ENCODE results near the gene BANK1.

Gene BANK1

DNA sequence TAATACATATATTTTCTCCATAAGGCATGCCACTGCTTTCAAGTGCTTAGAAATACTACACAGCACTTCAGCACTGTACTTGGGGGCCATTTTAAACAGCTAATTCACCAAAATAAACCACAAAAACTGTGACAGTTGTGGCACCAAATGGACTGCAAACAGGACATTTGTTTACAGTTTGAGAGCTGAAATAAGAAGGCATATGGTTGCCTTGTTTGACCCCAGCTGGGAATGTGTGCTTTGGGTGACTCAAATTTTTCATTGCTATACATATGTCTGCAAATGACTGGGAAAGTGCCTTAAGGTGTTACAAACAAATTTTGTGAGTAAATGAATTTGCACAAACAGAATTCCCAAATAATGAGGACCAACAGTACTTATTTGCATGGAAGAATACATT lies 124.2 kb downstream of the BANK1 start:
- Histone ChIP-seq H3K27me3 (ENCODE audit: control insufficient read depth in 1 of 2, insufficient read depth in 2 of 2, low read length in 2 of 2) (no peaks in the 10 kb centered on the region), H3K9ac (ENCODE audit: low read depth in 1 of 2, low read length in 2 of 2) (no peak overlapping the region), H3K9me3 (ENCODE audit: control insufficient read depth in 1 of 2, low read length in 2 of 2) (peaks cover 0 to 7% of the 10 kb centered on the region in 2 donors), H3K27ac (ENCODE audit: low read depth, low read length) (no peak overlapping the region), H3K36me3 (ENCODE audit: control insufficient read depth in 1 of 2, insufficient read depth in 2 of 2, low read length in 2 of 2) (no peaks in the 10 kb centered on the region), H3K4me1 (ENCODE audit: control insufficient read depth in 1 of 2, insufficient read depth in 2 of 2, low read length in 2 of 2) (no peaks in the 10 kb centered on the region), H3K4me3 (ENCODE audit: low read depth in 1 of 2, low read length in 2 of 2) (no peak overlapping the region)

DNA sequence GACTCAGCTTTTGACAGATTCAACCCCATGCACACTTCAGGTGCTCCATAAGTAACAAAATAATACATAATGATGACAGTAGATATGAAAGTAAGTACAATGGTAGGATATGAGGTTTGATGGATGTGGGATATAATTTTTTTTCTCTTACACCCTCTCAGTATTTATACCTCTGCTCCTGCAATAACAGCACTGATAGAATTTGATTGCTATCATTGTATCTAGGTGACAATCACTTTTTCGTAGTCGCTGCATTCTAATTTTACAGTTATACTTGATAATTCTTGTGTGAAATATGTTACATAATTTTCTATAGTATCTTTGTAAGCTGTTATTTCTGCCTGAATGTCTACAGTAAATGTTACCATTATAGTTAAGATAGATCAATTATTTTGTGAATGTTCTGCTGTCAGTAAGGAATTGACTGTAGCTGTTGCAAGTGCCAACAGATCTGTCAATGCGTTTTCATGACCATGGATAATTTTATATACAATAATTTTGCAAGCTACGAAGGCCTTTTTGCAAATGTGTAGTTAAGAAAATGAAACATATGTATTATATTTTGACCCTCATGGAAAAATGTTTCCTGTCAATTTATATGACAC lies 128.9 kb downstream of the BANK1 start:
- H3K27ac ChIP-seq (ENCODE audit: low read depth, low read length) = no peak overlapping the region
- peaks cover 0 to 4% of the 10 kb centered on the region in 2 donors for H3K9me3 ChIP-seq (ENCODE audit: control insufficient read depth in 1 of 2, low read length in 2 of 2)
- no peaks in the 10 kb centered on the region for H3K27me3 ChIP-seq (ENCODE audit: control insufficient read depth in 1 of 2, insufficient read depth in 2 of 2, low read length in 2 of 2)
- no peak overlapping the region for H3K9ac ChIP-seq (ENCODE audit: low read depth in 1 of 2, low read length in 2 of 2)
- no peaks in the 10 kb centered on the region for H3K4me1 ChIP-seq (ENCODE audit: control insufficient read depth in 1 of 2, insufficient read depth in 2 of 2, low read length in 2 of 2)
- H3K4me3 ChIP-seq (ENCODE audit: low read depth in 1 of 2, low read length in 2 of 2) = no peak overlapping the region
- H3K36me3 ChIP-seq (ENCODE audit: control insufficient read depth in 1 of 2, insufficient read depth in 2 of 2, low read length in 2 of 2) = no peaks in the 10 kb centered on the region

GRCh38 chr4:101921370-101921769 lies 130.8 kb downstream of the BANK1 start:
- Histone ChIP-seq H3K27me3 (ENCODE audit: control insufficient read depth in 1 of 2, insufficient read depth in 2 of 2, low read length in 2 of 2) (no peaks in the 10 kb centered on the region), H3K4me1 (ENCODE audit: control insufficient read depth in 1 of 2, insufficient read depth in 2 of 2, low read length in 2 of 2) (no peaks in the 10 kb centered on the region), H3K27ac (ENCODE audit: low read depth, low read length) (no peak overlapping the region), H3K36me3 (ENCODE audit: control insufficient read depth in 1 of 2, insufficient read depth in 2 of 2, low read length in 2 of 2) (no peaks in the 10 kb centered on the region), H3K9me3 (ENCODE audit: control insufficient read depth in 1 of 2, low read length in 2 of 2) (no peaks in the 10 kb centered on the region), H3K4me3 (ENCODE audit: low read depth in 1 of 2, low read length in 2 of 2) (no peak overlapping the region), H3K9ac (ENCODE audit: low read depth in 1 of 2, low read length in 2 of 2) (no peak overlapping the region)

- Histone ChIP-seq H3K9me3 (ENCODE audit: control insufficient read depth in 1 of 2, low read length in 2 of 2) (no peaks in the 10 kb centered on the region), H3K27me3 (ENCODE audit: control insufficient read depth in 1 of 2, insufficient read depth in 2 of 2, low read length in 2 of 2) (no peaks in the 10 kb centered on the region), H3K27ac (ENCODE audit: low read depth, low read length) (no peak overlapping the region), H3K4me1 (ENCODE audit: control insufficient read depth in 1 of 2, insufficient read depth in 2 of 2, low read length in 2 of 2) (no peaks in the 10 kb centered on the region), H3K4me3 (ENCODE audit: low read depth in 1 of 2, low read length in 2 of 2) (no peak overlapping the region), H3K36me3 (ENCODE audit: control insufficient read depth in 1 of 2, insufficient read depth in 2 of 2, low read length in 2 of 2) (no peaks in the 10 kb centered on the region), H3K9ac (ENCODE audit: low read depth in 1 of 2, low read length in 2 of 2) (no peak overlapping the region)
These were observed 141.1 kb downstream of the BANK1 start for GRCh38 chr4:101931619-101932018.

DNA sequence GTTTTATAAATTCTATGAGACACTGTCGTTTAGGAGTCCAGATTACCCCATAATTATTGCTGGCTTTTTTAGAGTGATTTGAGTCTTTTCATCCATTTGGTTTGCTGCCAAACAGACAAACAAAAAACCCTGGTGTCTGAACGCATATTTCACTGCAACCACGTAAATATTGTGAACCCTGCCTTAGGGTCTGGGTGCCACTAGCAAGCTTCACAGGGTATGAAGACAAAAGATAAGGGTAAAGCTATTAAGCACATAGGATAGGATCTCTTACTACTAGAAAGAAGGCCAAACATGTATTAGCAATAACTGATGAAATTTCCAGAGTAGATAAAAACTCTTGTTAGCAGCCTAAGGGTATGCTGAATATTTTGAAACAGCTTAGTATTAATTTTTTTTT lies 143.3 kb downstream of the BANK1 start:
- Histone ChIP-seq H3K4me3 (ENCODE audit: low read depth in 1 of 2, low read length in 2 of 2) (no peak overlapping the region), H3K27ac (ENCODE audit: low read depth, low read length) (no peak overlapping the region), H3K27me3 (ENCODE audit: control insufficient read depth in 1 of 2, insufficient read depth in 2 of 2, low read length in 2 of 2) (no peaks in the 10 kb centered on the region), H3K36me3 (ENCODE audit: control insufficient read depth in 1 of 2, insufficient read depth in 2 of 2, low read length in 2 of 2) (no peaks in the 10 kb centered on the region), H3K9ac (ENCODE audit: low read depth in 1 of 2, low read length in 2 of 2) (no peak overlapping the region), H3K9me3 (ENCODE audit: control insufficient read depth in 1 of 2, low read length in 2 of 2) (no peaks in the 10 kb centered on the region), H3K4me1 (ENCODE audit: control insufficient read depth in 1 of 2, insufficient read depth in 2 of 2, low read length in 2 of 2) (no peaks in the 10 kb centered on the region)

GRCh38 chr4:101938836-101939235 lies 148.3 kb downstream of the BANK1 start:
- H3K27me3 ChIP-seq (ENCODE audit: control insufficient read depth in 1 of 2, insufficient read depth in 2 of 2, low read length in 2 of 2) = no peaks in the 10 kb centered on the region
- no peaks in the 10 kb centered on the region for H3K4me1 ChIP-seq (ENCODE audit: control insufficient read depth in 1 of 2, insufficient read depth in 2 of 2, low read length in 2 of 2)
- no peaks in the 10 kb centered on the region for H3K36me3 ChIP-seq (ENCODE audit: control insufficient read depth in 1 of 2, insufficient read depth in 2 of 2, low read length in 2 of 2)
- no peak overlapping the region for H3K27ac ChIP-seq (ENCODE audit: low read depth, low read length)
- no peak overlapping the region for H3K9ac ChIP-seq (ENCODE audit: low read depth in 1 of 2, low read length in 2 of 2)
- H3K4me3 ChIP-seq (ENCODE audit: low read depth in 1 of 2, low read length in 2 of 2) = no peak overlapping the region
- H3K9me3 ChIP-seq (ENCODE audit: control insufficient read depth in 1 of 2, low read length in 2 of 2) = no peaks in the 10 kb centered on the region

DNA sequence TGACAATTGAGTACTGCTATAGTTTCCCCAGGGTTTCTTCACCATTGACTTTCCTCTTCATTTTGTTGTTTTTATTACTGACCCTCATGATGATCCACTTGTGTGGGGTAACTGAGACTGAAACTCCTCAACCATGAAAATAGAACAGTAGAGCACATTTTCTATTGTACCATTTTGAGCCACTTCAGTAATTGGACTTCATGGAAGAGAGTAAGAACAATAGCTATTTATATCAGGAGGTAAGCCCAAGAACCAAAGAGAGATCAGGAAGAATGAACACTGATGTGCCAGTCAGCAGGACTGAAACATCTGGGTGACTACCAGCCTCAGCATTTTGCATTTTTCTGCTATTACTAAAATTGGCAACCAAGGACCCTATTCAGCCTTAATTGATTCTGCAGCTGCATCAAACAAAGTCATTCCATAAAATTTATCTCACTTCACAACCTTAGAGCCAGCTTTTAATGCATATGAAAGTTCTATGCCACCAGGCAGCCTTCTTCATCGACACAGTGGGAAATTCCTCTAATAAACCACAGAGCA lies 151.4 kb downstream of the BANK1 start:
- Histone ChIP-seq H3K36me3 (ENCODE audit: control insufficient read depth in 1 of 2, insufficient read depth in 2 of 2, low read length in 2 of 2) (no peaks in the 10 kb centered on the region), H3K4me1 (ENCODE audit: control insufficient read depth in 1 of 2, insufficient read depth in 2 of 2, low read length in 2 of 2) (no peaks in the 10 kb centered on the region), H3K9me3 (ENCODE audit: control insufficient read depth in 1 of 2, low read length in 2 of 2) (no peaks in the 10 kb centered on the region), H3K4me3 (ENCODE audit: low read depth in 1 of 2, low read length in 2 of 2) (no peak overlapping the region), H3K27me3 (ENCODE audit: control insufficient read depth in 1 of 2, insufficient read depth in 2 of 2, low read length in 2 of 2) (no peaks in the 10 kb centered on the region), H3K27ac (ENCODE audit: low read depth, low read length) (no peak overlapping the region), H3K9ac (ENCODE audit: low read depth in 1 of 2, low read length in 2 of 2) (no peak overlapping the region)

GRCh38 chr4:101942891-101943290 lies 152.4 kb downstream of the BANK1 start:
- H3K9ac ChIP-seq (ENCODE audit: low read depth in 1 of 2, low read length in 2 of 2) = no peak overlapping the region
- H3K27me3 ChIP-seq (ENCODE audit: control insufficient read depth in 1 of 2, insufficient read depth in 2 of 2, low read length in 2 of 2) = no peaks in the 10 kb centered on the region
- H3K4me3 ChIP-seq (ENCODE audit: low read depth in 1 of 2, low read length in 2 of 2) = no peak overlapping the region
- H3K9me3 ChIP-seq (ENCODE audit: control insufficient read depth in 1 of 2, low read length in 2 of 2) = no peaks in the 10 kb centered on the region
- H3K36me3 ChIP-seq (ENCODE audit: control insufficient read depth in 1 of 2, insufficient read depth in 2 of 2, low read length in 2 of 2) = no peaks in the 10 kb centered on the region
- H3K27ac ChIP-seq (ENCODE audit: low read depth, low read length) = no peak overlapping the region
- H3K4me1 ChIP-seq (ENCODE audit: control insufficient read depth in 1 of 2, insufficient read depth in 2 of 2, low read length in 2 of 2) = no peaks in the 10 kb centered on the region

- Histone ChIP-seq H3K4me1 (ENCODE audit: control insufficient read depth in 1 of 2, insufficient read depth in 2 of 2, low read length in 2 of 2) (no peaks in the 10 kb centered on the region), H3K9ac (ENCODE audit: low read depth in 1 of 2, low read length in 2 of 2) (no peak overlapping the region), H3K9me3 (ENCODE audit: control insufficient read depth in 1 of 2, low read length in 2 of 2) (no peaks in the 10 kb centered on the region), H3K36me3 (ENCODE audit: control insufficient read depth in 1 of 2, insufficient read depth in 2 of 2, low read length in 2 of 2) (no peaks in the 10 kb centered on the region), H3K4me3 (ENCODE audit: low read depth in 1 of 2, low read length in 2 of 2) (no peak overlapping the region), H3K27me3 (ENCODE audit: control insufficient read depth in 1 of 2, insufficient read depth in 2 of 2, low read length in 2 of 2) (no peaks in the 10 kb centered on the region), H3K27ac (ENCODE audit: low read depth, low read length) (no peak overlapping the region)
These were observed 154.1 kb downstream of the BANK1 start for GRCh38 chr4:101944649-101945048.

GRCh38 chr4:101948055-101948454 lies 157.5 kb downstream of the BANK1 start:
- Histone ChIP-seq H3K27ac (ENCODE audit: low read depth, low read length) (no peak overlapping the region), H3K4me1 (ENCODE audit: control insufficient read depth in 1 of 2, insufficient read depth in 2 of 2, low read length in 2 of 2) (no peaks in the 10 kb centered on the region), H3K36me3 (ENCODE audit: control insufficient read depth in 1 of 2, insufficient read depth in 2 of 2, low read length in 2 of 2) (no peaks in the 10 kb centered on the region), H3K9ac (ENCODE audit: low read depth in 1 of 2, low read length in 2 of 2) (no peak overlapping the region), H3K27me3 (ENCODE audit: control insufficient read depth in 1 of 2, insufficient read depth in 2 of 2, low read length in 2 of 2) (no peaks in the 10 kb centered on the region), H3K4me3 (ENCODE audit: low read depth in 1 of 2, low read length in 2 of 2) (no peak overlapping the region), H3K9me3 (ENCODE audit: control insufficient read depth in 1 of 2, low read length in 2 of 2) (no peaks in the 10 kb centered on the region)

All from duodenal mucosa (tissue), 2 donors.